ENCODE measurements around the gene C20orf141.

The C20orf141 gene

GRCh38 chr20:2851086-2851485 lies 36.3 kb downstream of the C20orf141 start:
- no peak for DNase-seq

- DNase-seq: no peak
Observed at GRCh38 chr20:2858591-2858990, 43.8 kb downstream of the C20orf141 start.

- peak in 1 of 2 donors; percentile 8 for DNase-seq
Observed at GRCh38 chr20:2859330-2860121, 44.7 kb downstream of the C20orf141 start.

- DNase-seq: no peak
Observed at GRCh38 chr20:2864626-2865025, 49.8 kb downstream of the C20orf141 start.

- no peak for DNase-seq
Observed at GRCh38 chr20:2865101-2865500, 50.3 kb downstream of the C20orf141 start.

All from inflammatory macrophage (primary cell).